NCI-H1694 treated with DMSO at 0.1 percent for 48 hours (cell line): Measurements from ENCODE around the gene TCTN2.

ENCODE experiments used
- DNase-seq: peaks from one replicate; lab custom pipeline; 2025; lab: John Stamatoyannopoulos, UW

TCTN2 gene

GRCh38 chr12:123670882-123671728 is at the start of gene TCTN2:
Gene TCTN2 (plus strand): TSS chr12:123671113. CDS start chr12:123671241, 128 bp downstream.
- peak; percentile 48 for DNase-seq

DNA sequence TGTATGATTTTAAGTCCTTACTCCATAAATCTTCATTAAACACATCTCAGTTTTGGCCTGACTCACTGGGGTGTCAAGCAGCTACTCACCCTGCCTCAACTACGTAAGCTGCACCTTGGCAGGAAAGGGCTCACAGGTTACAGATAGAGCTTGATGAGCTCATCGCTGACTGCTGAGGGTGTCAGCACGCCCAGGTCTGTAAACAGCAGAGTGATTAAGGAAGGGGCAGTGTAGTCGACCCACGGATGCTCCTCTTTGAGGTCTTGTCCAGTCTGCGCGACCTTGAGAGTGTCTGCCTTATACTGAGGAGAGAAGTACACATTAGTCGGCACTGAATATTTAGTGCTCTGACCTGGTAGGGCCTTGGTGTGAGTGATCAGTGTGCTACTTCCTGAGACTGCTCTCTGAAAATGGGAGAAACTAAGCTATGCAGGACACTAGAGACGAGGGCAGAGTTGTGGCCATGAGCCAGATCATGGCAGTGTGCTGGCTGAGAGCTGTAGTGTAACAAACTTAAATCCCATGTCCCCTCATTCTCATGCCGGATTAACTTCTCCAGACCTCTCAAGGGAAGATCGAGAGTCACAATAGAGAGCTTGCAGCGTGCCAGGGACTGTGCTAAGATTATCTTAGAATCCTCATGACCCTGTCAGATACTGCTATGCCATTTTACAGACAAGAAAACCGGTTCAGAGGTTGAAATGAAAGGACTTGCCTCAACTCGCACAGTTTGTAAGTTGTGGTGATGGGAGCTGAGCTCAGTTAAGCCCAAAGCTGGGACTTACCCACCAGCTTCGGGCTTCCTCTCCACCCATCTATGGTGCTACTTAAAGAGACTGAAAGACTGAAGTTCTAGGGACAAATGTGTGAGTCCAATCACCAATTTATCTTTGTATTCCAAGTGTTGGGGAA is 49.0 kb upstream of the TCTN2 start:
- no peak for DNase-seq

GRCh38 chr12:123633379-123634141 is 37.4 kb upstream of the TCTN2 start, which contains the start of the genes EIF2B1 and GTF2H3:
Gene EIF2B1 (minus strand): TSS chr12:123633686. CDS start chr12:123633557, 129 bp downstream.
Gene GTF2H3 (plus strand): TSS chr12:123633829. CDS start chr12:123633860, 31 bp downstream.
- peak; percentile 93 for DNase-seq

DNA sequence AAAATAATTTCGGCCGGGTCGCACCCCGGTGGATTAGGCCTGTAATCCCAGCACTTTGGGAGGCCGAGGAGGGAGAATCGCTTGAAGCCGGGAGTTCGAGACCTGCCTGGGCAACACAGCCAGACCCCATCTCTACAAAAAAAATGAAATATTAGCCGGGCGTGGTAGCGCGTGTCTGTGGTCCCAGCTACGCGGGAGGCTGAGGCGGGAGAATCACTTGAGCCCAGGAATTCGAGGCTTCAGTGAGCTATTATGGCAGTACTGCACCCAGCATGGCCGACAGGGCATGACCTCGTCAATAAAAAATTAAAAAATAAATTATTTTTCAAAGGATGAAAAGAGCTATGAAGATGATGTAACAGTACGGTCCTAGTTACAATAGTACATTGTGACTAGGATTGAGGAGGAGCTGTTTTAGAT is 36.8 kb upstream of the TCTN2 start:
- no peak for DNase-seq

DNA sequence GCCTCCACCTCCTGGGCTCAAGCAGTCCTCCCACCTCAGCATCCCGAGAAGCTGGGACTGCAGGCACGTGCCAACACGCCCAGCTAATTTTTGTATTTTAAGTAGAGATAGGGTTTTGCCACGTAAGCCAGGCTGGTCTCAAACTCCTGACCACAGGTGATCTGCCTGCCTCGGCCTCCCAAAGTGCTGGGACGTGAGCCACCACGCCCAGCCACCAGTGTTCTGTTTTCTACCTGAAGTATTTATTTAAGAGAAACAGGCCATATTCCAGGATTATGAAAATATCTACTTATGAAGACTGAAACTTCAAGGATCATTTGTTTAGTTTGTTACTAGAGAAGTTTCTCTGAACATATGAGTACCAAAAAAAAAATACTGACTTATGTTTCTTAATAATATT is 27.0 kb upstream of the TCTN2 start:
- DNase-seq, result no peak

DNA sequence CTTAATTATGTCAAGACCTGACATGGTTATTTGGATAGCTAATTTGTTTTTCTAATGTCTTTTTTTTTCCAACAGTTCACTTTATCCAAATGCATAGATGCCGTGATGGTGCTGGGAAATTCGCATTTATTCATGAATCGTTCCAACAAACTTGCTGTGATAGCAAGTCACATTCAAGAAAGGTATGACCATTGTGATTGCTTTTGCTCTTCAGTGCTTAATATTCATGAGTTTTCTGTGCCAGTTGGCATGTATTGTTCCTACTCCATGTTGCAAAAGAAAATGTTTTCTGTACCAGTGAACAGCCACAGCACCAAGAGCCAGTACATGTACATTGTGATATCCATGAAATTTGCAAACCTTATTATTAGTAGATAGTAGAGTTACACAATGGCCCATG is 25.5 kb upstream of the TCTN2 start:
- no peak for DNase-seq

GRCh38 chr12:123645878-123646277 is 25.0 kb upstream of the TCTN2 start:
- DNase-seq, result peak; percentile 34

GRCh38 chr12:123648401-123648800 is 22.5 kb upstream of the TCTN2 start:
- no peak for DNase-seq

- DNase-seq, result no peak
These were observed 16.7 kb upstream of the TCTN2 start for GRCh38 chr12:123654129-123654701.

DNA sequence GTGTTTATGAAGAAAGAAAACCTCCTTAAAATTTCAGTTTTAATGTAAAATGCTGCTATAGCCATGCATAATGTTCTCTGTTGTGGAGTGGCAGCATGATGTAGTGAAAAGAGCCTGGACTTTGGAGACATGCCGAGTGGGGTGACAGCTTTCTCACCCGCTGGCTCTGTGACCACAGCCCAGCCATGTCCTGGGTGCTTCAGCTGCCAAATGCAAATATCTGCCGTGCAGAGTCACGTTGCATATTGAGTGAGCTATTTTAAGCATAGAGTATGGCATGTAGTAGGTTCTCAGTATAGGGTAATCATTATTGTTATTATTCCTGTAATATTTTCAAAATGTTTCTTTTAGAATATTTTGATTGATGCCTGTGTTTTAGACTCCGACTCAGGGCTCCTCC is 15.5 kb upstream of the TCTN2 start:
- no peak for DNase-seq

GRCh38 chr12:123656392-123656791 is 14.5 kb upstream of the TCTN2 start:
- no peak for DNase-seq

DNA sequence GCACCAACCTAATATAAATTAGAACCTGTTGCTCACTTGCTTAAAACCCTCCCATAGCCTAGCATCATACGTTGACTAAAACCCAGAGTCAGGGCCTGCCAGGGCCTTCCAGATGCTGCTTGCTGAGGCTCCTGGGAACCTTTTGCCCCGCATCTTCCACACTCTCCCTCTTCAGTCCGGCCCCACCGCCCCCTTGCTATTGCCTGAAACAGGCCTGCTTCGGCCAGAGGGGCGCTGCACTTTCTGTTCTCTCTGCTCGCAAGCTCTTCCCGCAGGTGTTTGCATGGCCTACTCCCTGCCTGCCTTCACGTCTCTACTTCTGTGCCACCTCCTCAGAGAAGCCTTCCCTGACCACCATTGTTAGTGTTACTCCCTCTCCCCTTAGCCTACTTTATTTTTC is 13.7 kb upstream of the TCTN2 start:
- no peak for DNase-seq

DNA sequence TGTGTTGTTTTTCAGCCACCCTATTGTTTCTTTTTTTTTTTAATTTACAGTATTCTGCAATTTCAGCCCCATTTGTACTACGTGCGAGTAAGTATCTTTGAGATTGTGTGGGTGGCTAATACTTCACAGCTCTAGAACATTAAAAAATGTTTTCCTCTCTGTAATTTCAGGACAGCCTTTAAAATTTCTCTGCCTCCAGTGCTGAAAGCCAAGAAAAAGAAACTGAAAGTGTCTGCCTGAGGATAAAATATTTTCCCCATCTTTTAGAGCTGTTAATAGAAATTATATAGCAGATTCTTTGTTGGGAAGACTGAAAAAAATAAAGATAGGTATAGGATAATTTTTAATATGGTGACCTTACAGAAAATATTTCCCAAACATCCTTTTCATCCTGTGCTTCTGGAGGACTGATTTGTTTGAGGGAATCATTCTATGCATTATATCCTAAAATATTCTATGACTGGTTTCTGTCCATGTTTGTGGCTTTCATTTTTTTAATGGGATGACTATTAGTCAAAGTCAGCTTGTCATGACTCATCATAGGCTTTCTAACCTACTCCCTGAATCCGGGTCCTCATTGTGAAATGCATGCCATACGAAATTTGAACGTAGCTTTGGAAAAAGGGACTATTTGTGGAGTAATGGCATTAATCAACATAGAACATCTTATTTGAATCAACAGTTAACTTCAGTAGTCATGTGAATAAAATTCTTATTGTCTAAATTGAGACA is 10.8 kb upstream of the TCTN2 start:
- no peak for DNase-seq

DNA sequence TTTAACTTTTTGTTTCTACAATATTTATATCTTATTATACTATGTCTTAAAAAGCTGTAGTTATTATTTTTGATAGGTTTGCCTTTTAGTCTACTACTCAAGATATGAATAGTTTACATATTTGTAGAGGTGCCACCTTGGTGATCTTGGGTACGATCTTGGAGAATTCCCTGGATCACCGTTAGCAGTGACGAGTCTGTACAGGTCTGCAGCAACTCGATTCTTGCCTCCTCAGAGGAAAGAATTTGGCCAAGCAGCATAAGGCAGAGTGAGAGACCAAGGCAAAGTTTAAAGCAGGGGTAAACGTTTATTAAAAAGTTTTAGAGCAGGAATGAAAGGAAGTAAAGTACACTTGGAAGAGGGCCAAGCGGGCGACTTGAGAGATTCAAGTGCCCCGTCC is 3.1 kb upstream of the TCTN2 start:
- DNase-seq, result no peak

GRCh38 chr12:123671876-123672275 is 963 bp downstream of the TCTN2 start:
- no peak for DNase-seq

- no peak for DNase-seq
These were observed 4.5 kb downstream of the TCTN2 start for GRCh38 chr12:123675436-123675835.

- DNase-seq, result no peak
These were observed 5.9 kb downstream of the TCTN2 start for GRCh38 chr12:123676616-123677320.

DNA sequence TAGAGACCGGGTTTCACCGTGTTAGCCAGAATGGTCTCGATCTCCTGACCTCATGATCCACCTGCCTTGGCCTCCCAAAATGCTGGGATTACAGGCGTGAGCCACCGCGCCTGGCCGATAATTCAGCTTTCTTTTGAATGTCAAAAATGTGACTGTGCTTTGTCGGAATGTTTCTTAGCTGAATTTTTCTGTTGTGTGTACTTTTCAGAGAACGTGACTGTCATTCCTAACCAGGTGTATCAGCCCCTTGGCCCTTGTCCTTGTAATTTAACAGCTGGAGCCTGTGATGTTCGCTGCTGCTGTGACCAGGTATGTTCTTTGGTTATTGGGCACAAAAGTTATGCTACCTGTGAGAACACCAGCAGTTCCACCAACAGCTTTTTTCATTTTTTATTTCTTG is 8.1 kb downstream of the TCTN2 start:
- no peak for DNase-seq

DNA sequence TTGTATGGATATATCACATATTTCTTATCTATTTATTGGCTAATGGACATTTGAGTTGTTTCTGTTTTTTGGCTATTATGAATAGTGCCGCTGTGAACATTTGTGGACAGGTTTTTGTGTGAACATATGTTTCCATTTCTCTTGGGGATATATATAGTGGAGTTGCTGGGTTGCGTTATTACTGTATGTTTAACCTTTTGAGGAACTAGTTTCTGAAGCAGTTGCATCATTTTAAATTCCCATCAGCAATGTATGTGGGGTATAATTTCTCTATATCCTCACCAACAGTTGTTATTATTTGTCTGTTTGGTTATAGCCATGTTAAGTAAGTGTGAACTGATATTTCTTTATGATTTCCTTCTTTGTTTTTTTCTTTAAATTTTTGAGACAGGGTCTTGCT is 10.7 kb downstream of the TCTN2 start:
- DNase-seq, result no peak

DNA sequence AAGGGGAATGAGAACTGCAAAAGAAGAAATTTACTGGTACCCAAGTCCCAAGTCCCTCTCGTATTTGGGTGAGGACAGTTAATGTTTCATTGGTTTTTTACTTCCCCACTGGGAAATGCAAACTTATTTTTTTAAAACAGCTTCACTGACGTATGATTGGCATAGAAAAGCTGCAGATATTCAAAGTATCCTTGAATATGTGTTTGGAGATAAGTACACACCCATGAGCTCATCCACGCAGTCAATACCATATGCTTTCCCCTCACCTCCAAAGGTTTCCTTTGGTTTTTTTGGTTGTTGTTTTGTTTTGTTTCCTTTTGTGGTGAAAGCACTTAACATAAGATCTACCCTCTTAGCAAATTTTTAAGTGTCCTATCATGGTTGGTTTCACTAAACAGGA is 13.1 kb downstream of the TCTN2 start:
- DNase-seq, result no peak
